Stimulated activated CD4-positive, alpha-beta T cell treated with anti-CD3 and anti-CD28 coated beads, Interleukin-15, amount 100 ng/mL, for 24 hours (primary cell): ENCODE measurements around the gene PTBP1.
"Not testable (repeated sequence)": the region's sequence is repeated elsewhere in the genome, so short reads cannot be mapped to it uniquely, and the experiment has no call there.

ENCODE experiments used
- DNase-seq: peaks from one replicate; pipeline ENCODE4 v3.0.0-alpha.2; 2020

Gene PTBP1

GRCh38 chr19:812049-812746, 14.9 kb downstream of the PTBP1 start:
- DNase-seq, result no peak

DNA sequence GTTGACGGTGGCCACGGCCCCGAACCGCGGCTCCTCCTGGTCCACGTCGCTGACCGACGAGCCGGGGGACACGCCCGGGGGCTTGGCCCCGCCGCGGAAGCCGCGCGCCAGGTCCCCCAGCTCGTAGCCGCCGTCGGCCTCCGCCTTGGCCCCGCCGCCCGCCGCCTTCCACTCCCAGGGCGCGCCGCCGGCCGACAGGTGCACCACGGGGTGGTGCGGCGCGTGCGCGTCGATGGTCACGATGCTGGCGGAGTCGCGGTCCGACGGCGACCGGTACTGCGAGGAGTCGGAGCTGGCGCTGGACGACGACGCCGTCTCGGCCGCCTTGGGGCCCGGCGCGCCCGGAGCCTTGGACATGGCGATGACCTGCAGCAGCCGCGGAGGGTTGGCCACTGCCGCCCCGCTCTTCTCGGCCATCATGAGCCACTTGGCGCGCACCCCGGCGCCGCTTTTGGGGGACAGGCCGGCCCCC, 15.5 kb downstream of the PTBP1 start:
- DNase-seq, result no peak

- no peak for DNase-seq
Measured at GRCh38 chr19:813219-814151, 16.2 kb downstream of the PTBP1 start.

DNA sequence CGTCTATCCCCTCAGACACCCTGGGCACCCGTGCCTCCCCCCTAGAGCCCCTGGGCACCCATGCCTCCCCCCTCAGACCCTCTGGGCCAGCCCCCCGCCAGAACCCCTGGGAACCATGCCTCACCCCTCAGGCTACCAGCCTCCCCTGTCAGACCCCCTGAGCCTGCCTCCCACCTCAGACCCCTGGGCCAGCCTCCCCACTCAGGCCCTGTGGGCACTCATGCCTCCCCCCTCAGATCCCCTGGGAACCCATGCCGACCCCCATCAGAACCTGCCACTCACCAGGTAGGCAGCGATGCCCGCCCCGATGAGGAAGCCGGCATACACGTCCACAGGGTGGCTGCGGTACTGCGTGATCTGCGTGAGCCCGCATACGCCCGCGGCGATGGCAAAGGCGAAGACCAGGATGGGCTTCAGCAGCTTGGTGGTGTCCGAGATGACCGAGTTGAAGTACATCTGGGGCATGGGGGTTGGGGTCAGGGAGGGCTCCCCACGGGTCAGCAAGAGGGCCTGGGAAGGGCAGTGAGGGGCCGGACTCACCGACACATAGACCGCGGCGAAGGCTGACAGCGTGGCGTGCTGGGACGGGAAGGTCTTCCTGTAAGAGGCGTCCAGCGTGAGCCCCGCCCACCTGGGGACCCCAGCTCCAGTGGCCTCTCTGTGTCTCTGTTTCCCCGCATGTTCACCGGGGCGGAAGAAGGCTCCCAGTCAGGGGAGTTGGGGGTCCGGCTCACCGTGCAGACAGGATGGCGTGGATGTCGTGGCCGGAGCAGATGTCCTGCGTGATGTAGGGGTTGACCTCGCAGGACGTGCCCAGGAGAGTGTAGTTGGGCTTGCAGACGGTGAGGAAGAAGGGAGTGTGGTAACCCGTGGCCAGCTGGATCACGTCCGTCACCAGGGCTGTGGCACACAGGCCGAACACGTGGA, 17.2 kb downstream of the PTBP1 start:
- no peak for DNase-seq

GRCh38 chr19:815079-815774, 18.0 kb downstream of the PTBP1 start:
- DNase-seq, result no peak

DNA sequence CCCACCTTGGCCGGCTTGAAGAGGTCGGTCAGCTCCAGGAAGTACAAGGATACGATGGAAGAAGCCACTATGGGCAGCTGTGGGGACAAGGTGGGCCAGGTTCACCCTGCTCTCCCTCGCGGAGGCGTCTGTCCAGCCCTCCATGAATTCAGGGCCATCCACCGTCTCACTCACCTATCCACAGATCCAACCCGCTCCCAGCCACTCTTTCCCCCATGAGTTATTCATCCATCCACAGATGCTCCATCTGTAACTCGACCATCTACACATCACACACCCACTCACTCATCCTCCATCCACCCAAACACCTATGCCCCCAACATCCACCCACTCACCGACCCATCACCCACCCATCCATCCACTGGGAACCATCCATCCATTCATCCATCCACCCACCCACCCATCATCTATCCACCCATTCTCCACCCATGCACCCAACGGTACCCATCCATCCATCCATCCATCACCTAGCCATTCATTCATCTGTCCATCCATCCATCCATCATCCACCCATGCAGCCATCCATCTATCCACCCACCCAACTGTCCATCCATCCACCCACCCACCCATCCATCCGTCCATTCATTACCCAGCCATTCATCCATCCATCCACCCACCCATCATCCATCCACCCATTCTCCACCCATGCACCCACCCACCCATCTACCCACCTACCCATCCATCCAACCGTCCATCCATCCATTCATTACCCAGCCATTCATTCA, 18.7 kb downstream of the PTBP1 start:
- no peak for DNase-seq

GRCh38 chr19:816500-816857, 19.2 kb downstream of the PTBP1 start:
- no peak for DNase-seq

DNA sequence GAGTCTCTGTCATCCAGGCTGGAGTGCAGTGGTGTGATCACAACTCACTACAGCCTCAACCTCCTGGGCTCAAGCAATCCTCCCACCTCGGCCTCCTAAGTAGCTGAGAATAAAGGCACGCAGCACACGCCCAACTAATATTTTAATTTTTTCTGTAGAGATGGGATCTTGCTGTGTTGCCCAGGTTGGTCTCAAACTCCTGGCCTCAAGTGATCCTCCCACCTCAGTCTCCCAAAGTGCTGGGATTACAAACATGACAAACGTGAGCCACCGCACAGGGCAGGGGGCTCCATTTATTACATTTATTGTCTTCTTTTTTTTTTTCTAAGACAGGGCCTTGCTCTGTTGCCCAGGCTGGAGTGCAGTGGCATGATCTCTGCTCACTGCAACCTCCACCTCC, 23.0 kb downstream of the PTBP1 start:
- not testable (repeated sequence) for DNase-seq

- DNase-seq, result no peak
Measured at GRCh38 chr19:821231-821824, 24.1 kb downstream of the PTBP1 start.

GRCh38 chr19:821825-822503, 24.7 kb downstream of the PTBP1 start, which contains the start of gene PLPPR3:
Gene PLPPR3 (minus strand): TSS chr19:821955. CDS start chr19:821559, 396 bp downstream.
- no peak for DNase-seq

GRCh38 chr19:823565-824121, 26.4 kb downstream of the PTBP1 start:
- DNase-seq, result no peak

GRCh38 chr19:824885-825284, 27.6 kb downstream of the PTBP1 start:
- no peak for DNase-seq

DNA sequence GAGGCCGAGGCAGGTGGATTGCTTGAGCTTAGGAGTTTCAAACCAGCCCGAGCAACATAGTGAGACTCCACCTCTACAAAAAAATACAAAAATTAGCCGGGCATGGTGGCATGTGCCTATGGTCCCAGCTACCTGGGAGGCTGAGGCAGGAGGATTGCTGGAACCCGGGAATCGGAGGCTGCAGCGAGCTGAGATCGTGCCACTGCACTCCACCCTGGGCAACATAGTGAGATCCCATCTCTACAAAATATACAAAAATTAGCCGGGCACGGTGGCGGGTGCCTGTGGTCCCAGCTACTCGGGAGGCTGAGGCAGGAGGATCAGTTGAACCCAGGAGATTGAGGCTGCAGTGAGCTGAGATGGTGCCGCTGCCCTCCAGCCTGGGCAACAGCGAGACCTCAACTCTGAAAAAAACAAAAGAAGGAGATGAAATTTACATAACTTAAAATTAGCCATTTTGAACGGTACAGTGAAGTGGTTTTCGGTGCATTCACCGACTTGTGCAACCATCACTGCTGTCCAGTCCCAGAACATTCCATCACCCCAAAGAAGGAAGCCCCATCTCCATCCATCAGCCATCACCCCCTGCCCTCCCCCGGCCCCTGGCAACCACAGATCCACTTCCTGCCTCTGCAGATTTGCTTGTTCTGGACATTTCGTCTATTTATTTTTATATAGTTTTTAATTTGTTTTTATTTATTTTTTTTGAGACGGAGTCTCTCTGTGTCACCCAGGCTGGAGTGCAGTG, 28.8 kb downstream of the PTBP1 start:
- no peak for DNase-seq

- DNase-seq, result no peak
Measured at GRCh38 chr19:827314-827709, 30.1 kb downstream of the PTBP1 start.

- no peak for DNase-seq
Measured at GRCh38 chr19:827710-828321, 30.6 kb downstream of the PTBP1 start, which contains the start of gene AZU1. Gene AZU1 (plus strand): TSS chr19:827837. CDS start chr19:827847, 10 bp downstream.

GRCh38 chr19:829129-829758, 32.0 kb downstream of the PTBP1 start:
- DNase-seq, result no peak

GRCh38 chr19:831407-832369, 34.4 kb downstream of the PTBP1 start:
- no peak for DNase-seq
